ENCODE results near the gene CHD8. TPM values are rescaled to one million over a fixed set of nuclear protein-coding genes. Genes with fewer than 3 reads are reported as not detected.

CHD8 gene
- total RNA-seq, 1 experiment from 2014 or later, result 135 TPM

GRCh38 chr14:21405097-21405496 is 50.8 kb downstream of the CHD8 start:
- no peak overlapping the region for H4K8ac ChIP-seq (replicated peaks; ENCODE audit: insufficient read length, low read depth, low read length)
- Mint-ChIP-seq H3K27ac (no peak overlapping the region), H3K9me3 (no peaks in the 10 kb centered on the region), H3K36me3 (ENCODE audit: insufficient read depth in 1 of 3, low read depth in 3 of 3) (peaks cover 67 to 96% (median 88%) of the 10 kb centered on the region in 3 experiments), H3K4me3 (no peak overlapping the region), H3K27me3 (ENCODE audit: low read depth) (no peaks in the 10 kb centered on the region), H3K4me1 (no peaks in the 10 kb centered on the region)
- no peak overlapping the region for H3T11ph ChIP-seq (ENCODE audit: low read length)
- no peak overlapping the region for H3K14ac ChIP-seq (ENCODE audit: insufficient read depth, low read length)
- H3K4me1 ChIP-seq (ENCODE audit: insufficient read depth, low read length), result no peaks in the 10 kb centered on the region
- no peak overlapping the region for H3K27ac ChIP-seq (ENCODE audit: insufficient read length, low read depth, low read length)
- no peaks in the 10 kb centered on the region for H3K79me1 ChIP-seq (ENCODE audit: insufficient read depth, low read depth, low read length, poor library complexity, severe bottlenecking)
- no peaks in the 10 kb centered on the region for H3K23me2 ChIP-seq (ENCODE audit: insufficient read length, low read depth, low read length, poor library complexity, severe bottlenecking)
- H2BK15ac ChIP-seq (ENCODE audit: low read depth, low read length), result no peak overlapping the region
- no peak overlapping the region for H3K9ac ChIP-seq (ENCODE audit: extremely low read depth, insufficient read length, low read length)
- H3K56ac ChIP-seq (ENCODE audit: insufficient read length, low read depth, low read length), result no peak overlapping the region
- H3K18ac ChIP-seq (ENCODE audit: insufficient read length, low read depth, low read length), result no peak overlapping the region
- no peak overlapping the region for H3K23ac ChIP-seq (ENCODE audit: insufficient read length, low read depth, low read length)
- no peaks in the 10 kb centered on the region for H3K27me3 ChIP-seq (ENCODE audit: insufficient read depth, low read length)
- no peak overlapping the region for H2BK5ac ChIP-seq (ENCODE audit: insufficient read length, low read length)
- no peak overlapping the region for H3K4me2 ChIP-seq (ENCODE audit: insufficient read depth, insufficient read length, low read length)
- no peaks in the 10 kb centered on the region for H3K9me3 ChIP-seq (ENCODE audit: control insufficient read depth, low read depth, low read length)
- H3K79me2 ChIP-seq (ENCODE audit: insufficient read depth, low read length), result no peaks in the 10 kb centered on the region
- no peaks in the 10 kb centered on the region for H4K20me1 ChIP-seq (ENCODE audit: control insufficient read depth, insufficient read depth, insufficient read length)
- no peak overlapping the region for H3K4ac ChIP-seq (ENCODE audit: low read depth, low read length)
- H2BK120ac ChIP-seq (ENCODE audit: low read depth, low read length, poor library complexity, severe bottlenecking), result no peak overlapping the region
- H2AK5ac ChIP-seq (ENCODE audit: insufficient read length, low read length), result no peak overlapping the region
- H4K91ac ChIP-seq (ENCODE audit: insufficient read length, low read depth, low read length), result no peak overlapping the region
- no peak for TF ChIP-seq CTCF (conservative IDR thresholded peaks at IDR 0.05)
- no peak overlapping the region for H2BK12ac ChIP-seq (ENCODE audit: insufficient read length, low read depth, low read length)
- no peak overlapping the region for H2BK20ac ChIP-seq (ENCODE audit: low read depth, low read length, poor library complexity, severe bottlenecking)
- no peak for DNase-seq
- WGBS (ENCODE audit: extremely low coverage, insufficient read length, low lambda C conversion rate), result no CpG with 5 or more reads among the region's 3 CpGs
- H4K5ac ChIP-seq (ENCODE audit: insufficient read length, low read depth, low read length), result no peak overlapping the region
- H2AFZ ChIP-seq (ENCODE audit: low read length), result no peak overlapping the region
